B cell (primary cell): ENCODE data around the gene ZWILCH. TPM values are rescaled to one million over a fixed set of nuclear protein-coding genes. Genes with fewer than 3 reads are reported as not detected.

Experiments
- ATAC-seq: fragments of 200-7000 bp; cut with Tn5 transposase; one replicate; pipeline ENCODE4 v1.10.0; 2021; ENCODE audit warnings: low read depth, mild to moderate bottlenecking, moderate number of reproducible peaks, moderate library complexity
- CTCF ChIA-PET: fragments of 350-600 bp; sonication (Branson Sonifier 250); formaldehyde crosslinking; loops from one replicate; lab custom pipeline; 2021; ENCODE audit warnings: antibody characterized with exemption, inconsistent platforms; lab: Charles Lee
- POLR2A ChIA-PET: fragments of 350-600 bp; sonication (Branson Sonifier 250); formaldehyde crosslinking; loops from one replicate; lab custom pipeline; 2021; ENCODE audit warnings: antibody characterized with exemption; lab: Charles Lee
- DNase-seq: peaks from one replicate; pipeline ENCODE4 v3.0.0; 2013
- H2AFZ ChIP-seq: 2 replicates; pipeline ENCODE4 v1.6.1; 2012; ENCODE audit warnings: mild to moderate bottlenecking, low read depth, low read length; ENCODE audit not compliant: insufficient read depth, poor library complexity, severe bottlenecking
- H3K27ac ChIP-seq, 2 donors: 1 replicate in 1 of 2; 2 replicates in 1 of 2; pipeline ENCODE4 v1.5.1; 2012 to 2013; ENCODE audit warnings: low read length in 2 of 2, mild to moderate bottlenecking in 2 of 2, moderate library complexity in 1 of 2
- H3K27me3 ChIP-seq, 4 experiments: fragments of 200-600 bp in 1 of 4; sonication (generic) in 1 of 4; replicated peaks in 1 of 4; 1 replicate in 2 of 4; 2 replicates in 2 of 4; pipeline versions ENCODE4 v1.6.1 to v1.7.0; 2013 to 2016; ENCODE audit warnings: low read length in 3 of 4, mild to moderate bottlenecking in 2 of 4, mixed read lengths in 1 of 4, moderate library complexity in 1 of 4; ENCODE audit not compliant: insufficient read depth in 4 of 4, control insufficient read depth in 3 of 4; ENCODE audit errors: control extremely low read depth in 1 of 4
- H3K36me3 ChIP-seq, 2 experiments: replicated peaks in 1 of 2; 1 replicate in 1 of 2; 2 replicates in 1 of 2; pipeline versions ENCODE4 v1.6.1 to v1.7.1; 2013; ENCODE audit warnings: low read length in 1 of 2; ENCODE audit not compliant: insufficient read depth in 2 of 2, control insufficient read depth in 1 of 2; ENCODE audit errors: control extremely low read depth in 1 of 2, extremely low read depth in 1 of 2
- H3K4me1 ChIP-seq, 2 donors: fragments of 200-600 bp in 1 of 2; sonication (generic) in 1 of 2; 1 replicate in 1 of 2; 2 replicates in 1 of 2; pipeline versions ENCODE4 v1.5.1 to v1.6.1; 2013 to 2017; ENCODE audit warnings: low read length in 2 of 2; ENCODE audit not compliant: control insufficient read depth in 2 of 2, insufficient read depth in 2 of 2
- H3K4me2 ChIP-seq: replicated peaks from 2 replicates; pipeline ENCODE3; 2012; ENCODE audit warnings: mild to moderate bottlenecking, low read depth, low read length; ENCODE audit not compliant: poor library complexity, severe bottlenecking
- H3K4me3 ChIP-seq, 5 experiments: fragments of 200-600 bp in 1 of 5; sonication (generic) in 1 of 5; 1 replicate in 3 of 5; 2 replicates in 2 of 5; pipeline versions ENCODE4 v1.5.1 to v1.7.0; 2011 to 2016; ENCODE audit warnings: low read length in 4 of 5, mild to moderate bottlenecking in 4 of 5, low read depth in 2 of 5, control low read depth in 1 of 5, moderate library complexity in 1 of 5; ENCODE audit not compliant: insufficient read depth in 1 of 5; ENCODE audit errors: control extremely low read depth in 1 of 5, extremely low read depth in 1 of 5
- H3K79me2 ChIP-seq: fragments of 200-600 bp; sonication (generic); one replicate; pipeline ENCODE4 v1.6.0; 2016; ENCODE audit warnings: low read length; ENCODE audit not compliant: control insufficient read depth, insufficient read depth
- H3K9ac ChIP-seq: fragments of 200-600 bp; sonication (generic); 2 replicates; pipeline ENCODE4 v1.6.1; 2017; ENCODE audit warnings: mild to moderate bottlenecking, low read length, moderate library complexity
- H3K9me3 ChIP-seq, 3 donors: one replicate each; pipeline versions ENCODE4 v1.6.1 to v1.7.1; 2013; ENCODE audit warnings: low read length in 2 of 3; ENCODE audit not compliant: control insufficient read depth in 2 of 3, insufficient read depth in 1 of 3; ENCODE audit errors: control extremely low read depth in 1 of 3
- H4K20me1 ChIP-seq: 2 replicates; pipeline ENCODE4 v1.6.0; 2012; ENCODE audit warnings: mild to moderate bottlenecking, low read length; ENCODE audit not compliant: insufficient read depth, control insufficient read depth, poor library complexity, severe bottlenecking
- H3K27ac Mint-ChIP-seq: one replicate; pipeline ENCODE4 v1.8.0; 2021; ENCODE audit warnings: mixed read lengths
- H3K27me3 Mint-ChIP-seq: one replicate; pipeline ENCODE4 v1.8.0; 2021; ENCODE audit warnings: mixed read lengths
- H3K4me1 Mint-ChIP-seq: one replicate; pipeline ENCODE4 v1.8.0; 2021; ENCODE audit warnings: mixed read lengths
- H3K4me3 Mint-ChIP-seq: one replicate; pipeline ENCODE4 v1.8.0; 2021; ENCODE audit warnings: mixed read lengths
- H3K9me3 Mint-ChIP-seq: one replicate; pipeline ENCODE4 v1.8.0; 2022; ENCODE audit warnings: mixed read lengths; ENCODE audit not compliant: insufficient read depth
- EZH2 ChIP-seq: IDR thresholded peaks from 2 replicates; pipeline ENCODE4 v1.6.1; 2012; ENCODE audit warnings: borderline replicate concordance, low read depth, mild to moderate bottlenecking, moderate library complexity, low read length; ENCODE audit not compliant: insufficient read depth, poor library complexity, severe bottlenecking
- WGBS: methylation state at CpG from one replicate; pipeline ENCODE4 v1.1.5; 2013; ENCODE audit warnings: missing lambda C conversion rate; ENCODE audit not compliant: insufficient coverage; 5-methylcytosine and 5-hydroxymethylcytosine counted together
- intact Hi-C: fragments of 100-400 bp; cut with micrococcal nuclease; formaldehyde crosslinking; loops from one replicate; pipeline ENCODE4 v1.10.0; 2022
- polyA plus RNA-seq: library from polyadenylated mRNA; depleted of rRNA; stranded (reverse); fragments of >200 nt; gene quantifications from 2 replicates; pipeline ENCODE4 v1.2.3, GENCODE V29; 2012
- total RNA-seq, 2 donors: library from RNA; stranded (reverse); fragments of 120-200 nt in 1 of 2; gene quantifications; 1 replicate in 1 of 2; 2 replicates in 1 of 2; pipeline versions ENCODE4 v1.2.3 to v1.2.4, GENCODE V29; 2013 to 2022
- TF ChIP-seq, protein P1 (sequence below): fragments of 200-600 bp; IDR thresholded peaks from one replicate; pipeline ENCODE4 v1.8.0; 2022; ENCODE audit warnings: antibody characterized with exemption, mild to moderate bottlenecking

The ZWILCH gene
- total and polyA plus RNA-seq, 2 donors (not counting 1 experiment from before 2014, with no cell fraction given): 2.8 to 11.3 TPM

DNA sequence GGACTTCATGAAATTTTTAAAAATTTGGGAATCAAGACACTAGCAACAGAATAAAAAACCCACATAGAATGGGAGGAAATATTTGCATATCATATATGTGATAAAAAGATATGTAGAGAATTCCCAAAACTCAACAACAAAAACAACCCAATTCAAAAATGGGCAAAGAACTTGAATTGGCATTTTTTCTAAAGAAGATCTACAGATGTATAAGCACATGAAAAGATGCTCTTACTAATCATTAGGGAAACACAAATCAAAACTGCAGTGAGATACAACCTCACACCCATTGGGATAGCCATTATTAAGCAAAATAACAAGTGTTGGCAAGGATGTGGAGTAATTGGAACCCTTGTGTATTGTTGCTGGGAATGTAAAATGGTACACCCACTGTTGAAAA is 50.6 kb downstream of the ZWILCH start:
- Histone ChIP-seq H3K27me3 (no peaks in the 10 kb centered on the region), H4K20me1 (no peaks in the 10 kb centered on the region), H2AFZ (no peak overlapping the region), H3K4me1 (no peaks in the 10 kb centered on the region), H3K4me3 (no peak overlapping the region), H3K9me3 (peaks cover 0 to 5% (median 0%) of the 10 kb centered on the region in 3 donors), H3K36me3 (no peaks in the 10 kb centered on the region), H3K27ac (no peak overlapping the region), H3K4me2 (no peak overlapping the region), H3K79me2 (no peaks in the 10 kb centered on the region), H3K9ac (no peak overlapping the region)
- no peaks in the 10 kb centered on the region for H3K4me1 Mint-ChIP-seq
- no peak overlapping the region for H3K4me3 Mint-ChIP-seq
- POLR2A ChIA-PET: no interaction called here
- H3K27ac Mint-ChIP-seq: no peak overlapping the region
- no peak for DNase-seq
- H3K9me3 Mint-ChIP-seq: peaks cover 4% of the 10 kb centered on the region
- CTCF ChIA-PET: no interaction called here
- intact Hi-C loops: no loop called here
- H3K27me3 Mint-ChIP-seq: no peaks in the 10 kb centered on the region
- no peak for ATAC-seq
- TF ChIP-seq EZH2: no peak
- TF ChIP-seq, protein P1, sequence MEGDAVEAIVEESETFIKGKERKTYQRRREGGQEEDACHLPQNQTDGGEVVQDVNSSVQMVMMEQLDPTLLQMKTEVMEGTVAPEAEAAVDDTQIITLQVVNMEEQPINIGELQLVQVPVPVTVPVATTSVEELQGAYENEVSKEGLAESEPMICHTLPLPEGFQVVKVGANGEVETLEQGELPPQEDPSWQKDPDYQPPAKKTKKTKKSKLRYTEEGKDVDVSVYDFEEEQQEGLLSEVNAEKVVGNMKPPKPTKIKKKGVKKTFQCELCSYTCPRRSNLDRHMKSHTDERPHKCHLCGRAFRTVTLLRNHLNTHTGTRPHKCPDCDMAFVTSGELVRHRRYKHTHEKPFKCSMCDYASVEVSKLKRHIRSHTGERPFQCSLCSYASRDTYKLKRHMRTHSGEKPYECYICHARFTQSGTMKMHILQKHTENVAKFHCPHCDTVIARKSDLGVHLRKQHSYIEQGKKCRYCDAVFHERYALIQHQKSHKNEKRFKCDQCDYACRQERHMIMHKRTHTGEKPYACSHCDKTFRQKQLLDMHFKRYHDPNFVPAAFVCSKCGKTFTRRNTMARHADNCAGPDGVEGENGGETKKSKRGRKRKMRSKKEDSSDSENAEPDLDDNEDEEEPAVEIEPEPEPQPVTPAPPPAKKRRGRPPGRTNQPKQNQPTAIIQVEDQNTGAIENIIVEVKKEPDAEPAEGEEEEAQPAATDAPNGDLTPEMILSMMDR: no peak

DNA sequence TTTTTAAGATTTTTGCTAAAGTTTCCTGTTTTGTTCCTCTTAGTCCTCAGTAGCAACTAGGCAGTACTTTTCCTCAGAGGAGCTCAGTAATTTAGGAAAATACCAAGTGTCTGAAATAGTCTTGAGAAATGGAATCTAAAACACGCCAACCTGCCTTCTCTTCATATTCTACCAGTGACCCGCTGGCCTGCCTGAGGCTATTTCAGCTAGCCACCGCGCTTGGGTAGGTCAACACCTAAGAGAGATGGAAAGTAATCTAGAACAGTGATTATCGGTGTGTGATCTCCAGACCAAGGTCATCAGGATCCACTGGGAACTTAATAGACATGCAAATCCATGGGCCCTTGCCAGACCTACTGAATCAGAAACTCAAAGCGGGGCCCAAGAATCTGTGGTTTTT is 53.1 kb downstream of the ZWILCH start:
- Histone ChIP-seq H3K27me3 (no peaks in the 10 kb centered on the region), H3K4me3 (no peak overlapping the region), H3K9me3 (peaks cover 0 to 5% (median 0%) of the 10 kb centered on the region in 3 donors), H3K79me2 (no peaks in the 10 kb centered on the region), H2AFZ (no peak overlapping the region), H3K36me3 (no peaks in the 10 kb centered on the region), H4K20me1 (no peaks in the 10 kb centered on the region), H3K4me1 (no peaks in the 10 kb centered on the region), H3K27ac (no peak overlapping the region), H3K9ac (no peak overlapping the region), H3K4me2 (no peak overlapping the region)
- DNase-seq (no peak), ATAC-seq (no peak)
- no peaks in the 10 kb centered on the region for H3K4me1 Mint-ChIP-seq
- CTCF ChIA-PET: interaction anchor here (0.9 kb wide), 1 partner anchor 13 kb away, joined by 3 read pairs; no protein-coding TSS in a partner anchor
- no peak overlapping the region for H3K27ac Mint-ChIP-seq
- H3K4me3 Mint-ChIP-seq: no peak overlapping the region
- H3K9me3 Mint-ChIP-seq: peaks cover 4% of the 10 kb centered on the region
- no peaks in the 10 kb centered on the region for H3K27me3 Mint-ChIP-seq
- TF ChIP-seq, protein P1: no peak
- TF ChIP-seq EZH2: no peak
- 100% methylated on average over 1 of the region's 6 CpGs for WGBS
- POLR2A ChIA-PET: no interaction called here
- intact Hi-C loops: no loop called here
